Effector memory CD8-positive, alpha-beta T cell (primary cell): ENCODE data around the gene LIPT2.

Experiments
- ATAC-seq: fragments of 150-1000 bp; cut with Tn5 transposase; replicated peaks from 2 replicates; pipeline ENCODE4 v1.10.0; 2021; ENCODE audit warnings: mild to moderate bottlenecking, moderate library complexity
- DNase-seq, 3 experiments: peaks; one replicate each; pipeline ENCODE4 v3.0.0; 2021
- H3K27ac Mint-ChIP-seq, 2 donors: one replicate each; pipeline ENCODE4 v1.8.0; 2022; ENCODE audit warnings: mild to moderate bottlenecking in 2 of 2, mixed read lengths in 2 of 2, moderate library complexity in 2 of 2
- H3K27me3 Mint-ChIP-seq, 2 donors: one replicate each; pipeline ENCODE4 v1.8.0; 2022; ENCODE audit warnings: mixed read lengths in 2 of 2
- H3K36me3 Mint-ChIP-seq: one replicate; pipeline ENCODE4 v1.8.0; 2022; ENCODE audit warnings: mild to moderate bottlenecking, moderate library complexity, mixed read lengths; ENCODE audit not compliant: insufficient read depth
- H3K4me1 Mint-ChIP-seq, 2 donors: one replicate each; pipeline ENCODE4 v1.8.0; 2022; ENCODE audit warnings: low read depth in 2 of 2, mixed read lengths in 2 of 2
- H3K4me3 Mint-ChIP-seq, 2 donors: one replicate each; pipeline ENCODE4 v1.8.0; 2022; ENCODE audit warnings: mild to moderate bottlenecking in 2 of 2, mixed read lengths in 2 of 2, moderate library complexity in 2 of 2
- H3K9me3 Mint-ChIP-seq, 2 donors: one replicate each; pipeline ENCODE4 v1.8.0; 2022; ENCODE audit warnings: mixed read lengths in 2 of 2

LIPT2 gene

GRCh38 chr11:74468058-74468457 lies 25.5 kb downstream of the LIPT2 start:
- ATAC-seq (no peak), DNase-seq (no peak)
- Mint-ChIP-seq H3K9me3 (no peaks in the 10 kb centered on the region), H3K4me3 (no peak overlapping the region), H3K27ac (no peak overlapping the region), H3K36me3 (no peaks in the 10 kb centered on the region), H3K27me3 (peaks cover 53 to 78% of the 10 kb centered on the region in 2 donors), H3K4me1 (no peaks in the 10 kb centered on the region)

DNA sequence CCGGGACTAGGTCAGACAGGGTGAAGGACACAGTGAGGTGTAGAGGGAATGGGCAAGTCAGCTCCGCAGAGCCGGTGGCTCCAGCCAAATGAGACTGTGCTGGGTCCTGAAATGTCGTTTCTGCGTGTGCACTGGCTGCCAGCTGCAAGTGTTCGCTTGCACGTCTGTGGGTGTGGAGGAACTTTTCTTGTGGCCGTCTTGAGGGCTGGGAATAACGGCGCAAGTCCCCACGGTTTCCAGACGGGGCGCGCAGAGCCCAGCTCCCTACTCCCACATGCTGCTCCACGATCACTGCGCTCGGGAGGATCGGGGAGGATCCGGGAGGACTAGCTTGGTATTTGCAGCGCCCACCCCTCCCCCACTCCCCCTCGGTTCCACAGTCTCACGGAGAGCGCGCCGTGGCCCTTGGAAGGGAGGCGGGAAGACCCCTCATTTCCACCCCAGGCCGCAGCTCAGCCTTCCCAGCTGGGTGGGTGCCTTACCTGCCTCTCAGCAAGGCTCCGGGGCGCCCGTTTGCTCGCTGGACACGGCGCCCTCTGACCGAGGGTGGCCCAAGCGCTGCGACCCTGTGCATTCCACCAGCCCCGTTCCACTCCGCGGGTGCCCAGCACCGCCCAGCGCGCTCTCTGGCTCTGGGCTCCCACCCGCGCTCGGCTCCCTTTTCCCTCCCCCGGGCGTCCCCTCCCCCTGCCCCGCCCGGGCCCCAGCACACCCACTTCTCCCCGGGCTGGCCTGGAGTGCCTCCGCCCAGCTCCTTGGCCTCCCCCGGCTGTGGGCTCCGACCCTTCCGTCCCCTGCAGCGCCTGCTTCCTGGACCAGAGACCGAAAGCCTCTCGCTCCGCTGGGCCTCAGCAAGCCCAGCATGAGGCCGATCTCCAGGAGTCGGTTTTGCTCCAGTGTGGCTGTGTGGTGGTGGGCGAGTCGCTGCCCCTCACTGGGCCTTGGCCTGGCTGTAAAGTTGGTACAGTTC lies 26.3 kb downstream of the LIPT2 start, which contains the start of gene KCNE3:
Gene KCNE3 (minus strand): TSS at position 634 of the 970 bp plus-strand sequence. CDS start 9,986 bp downstream, outside the sequence.
- H3K27ac Mint-ChIP-seq = no peak within 1 kb of the TSS
- peaks cover 48 to 74% of the 10 kb centered on the region in 2 donors for H3K27me3 Mint-ChIP-seq
- H3K36me3 Mint-ChIP-seq = no peaks in the 10 kb centered on the region
- H3K9me3 Mint-ChIP-seq = no peaks in the 10 kb centered on the region
- ATAC-seq (no peak), DNase-seq (no peak)
- H3K4me3 Mint-ChIP-seq = no peak within 1 kb of the TSS
- H3K4me1 Mint-ChIP-seq = no peaks in the 10 kb centered on the region

GRCh38 chr11:74465291-74465708 lies 28.2 kb downstream of the LIPT2 start:
- H3K27ac Mint-ChIP-seq = no peak overlapping the region
- no peak for ATAC-seq
- peaks cover 34 to 58% of the 10 kb centered on the region in 2 donors for H3K27me3 Mint-ChIP-seq
- DNase-seq = no peak
- H3K4me1 Mint-ChIP-seq = no peaks in the 10 kb centered on the region
- H3K36me3 Mint-ChIP-seq = no peaks in the 10 kb centered on the region
- H3K4me3 Mint-ChIP-seq = no peak overlapping the region
- no peaks in the 10 kb centered on the region for H3K9me3 Mint-ChIP-seq

DNA sequence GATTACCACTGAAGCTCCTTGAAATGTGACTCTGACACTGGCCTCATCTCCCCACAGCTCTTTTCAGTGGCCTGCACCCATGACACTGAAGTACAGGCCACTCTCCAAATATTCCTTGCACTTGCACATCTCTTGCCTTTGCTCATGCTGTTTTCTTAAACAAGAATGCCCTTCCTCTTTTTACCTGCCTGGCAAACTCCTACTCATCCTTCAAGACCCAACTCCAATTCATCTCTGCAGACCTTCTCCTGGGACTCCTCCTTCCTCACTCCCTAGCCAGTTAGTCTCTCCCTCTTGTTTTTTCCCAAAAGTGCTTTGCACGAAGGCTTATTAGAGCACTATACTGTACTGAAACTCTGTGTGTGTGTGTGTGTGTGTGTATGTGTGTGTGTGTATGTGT lies 28.8 kb downstream of the LIPT2 start:
- H3K27me3 Mint-ChIP-seq = peaks cover 34 to 58% of the 10 kb centered on the region in 2 donors
- H3K36me3 Mint-ChIP-seq = no peaks in the 10 kb centered on the region
- ATAC-seq (no peak), DNase-seq (no peak)
- no peaks in the 10 kb centered on the region for H3K4me1 Mint-ChIP-seq
- H3K4me3 Mint-ChIP-seq = no peak overlapping the region
- no peaks in the 10 kb centered on the region for H3K9me3 Mint-ChIP-seq
- no peak overlapping the region for H3K27ac Mint-ChIP-seq

DNA sequence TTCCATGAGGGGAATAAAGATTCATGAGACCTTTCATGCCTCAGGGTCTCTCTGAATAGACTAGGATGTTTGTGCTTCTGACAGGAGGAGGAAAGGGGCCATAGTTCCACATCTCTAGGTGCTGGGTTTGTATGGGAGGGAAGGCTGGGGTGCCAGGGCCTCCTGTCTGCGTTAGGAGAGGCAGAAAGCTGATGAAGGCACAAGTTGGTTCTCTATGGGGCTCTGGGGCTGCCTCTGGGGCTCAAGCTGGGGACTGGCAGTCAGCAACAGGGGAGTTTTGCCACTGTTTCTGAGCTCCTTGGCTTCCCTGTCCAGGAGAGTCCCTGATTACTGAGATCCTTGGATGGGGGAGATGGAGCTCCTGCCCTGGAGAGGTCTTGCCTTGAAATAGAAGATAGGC lies 30.3 kb downstream of the LIPT2 start:
- Mint-ChIP-seq H3K4me1 (no peaks in the 10 kb centered on the region), H3K4me3 (no peak overlapping the region), H3K36me3 (no peaks in the 10 kb centered on the region), H3K9me3 (no peaks in the 10 kb centered on the region), H3K27me3 (peaks cover 28 to 50% of the 10 kb centered on the region in 2 donors), H3K27ac (no peak overlapping the region)
- DNase-seq (no peak), ATAC-seq (no peak)

DNA sequence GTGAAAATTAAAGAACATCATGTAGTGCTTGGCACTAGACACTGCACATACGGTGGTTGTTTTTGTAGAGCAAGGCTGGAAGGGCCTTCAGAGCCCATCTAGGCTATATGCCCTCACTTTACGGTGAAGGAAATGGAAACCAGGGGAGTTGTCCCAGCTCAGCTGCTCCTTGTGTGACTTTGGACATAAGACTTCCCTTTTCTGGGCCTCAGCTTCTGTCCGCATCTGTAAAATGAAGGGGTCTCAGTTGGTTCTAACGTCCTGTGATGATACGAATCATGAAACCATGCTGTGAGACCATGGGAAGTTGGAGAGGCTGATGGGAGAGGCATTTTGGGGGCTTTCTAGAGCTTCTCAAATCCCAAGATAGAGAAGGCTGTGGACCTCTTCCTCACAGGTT lies 30.9 kb downstream of the LIPT2 start:
- ATAC-seq = no peak
- Mint-ChIP-seq H3K4me1 (no peaks in the 10 kb centered on the region), H3K36me3 (no peaks in the 10 kb centered on the region), H3K9me3 (no peaks in the 10 kb centered on the region), H3K27me3 (peaks cover 22 to 44% of the 10 kb centered on the region in 2 donors), H3K27ac (no peak overlapping the region), H3K4me3 (no peak overlapping the region)
- DNase-seq = no peak

GRCh38 chr11:74462009-74462408 lies 31.5 kb downstream of the LIPT2 start:
- H3K27me3 Mint-ChIP-seq = peaks cover 21 to 41% of the 10 kb centered on the region in 2 donors
- H3K4me1 Mint-ChIP-seq = no peaks in the 10 kb centered on the region
- H3K36me3 Mint-ChIP-seq = no peaks in the 10 kb centered on the region
- DNase-seq (no peak), ATAC-seq (no peak)
- no peak overlapping the region for H3K27ac Mint-ChIP-seq
- no peaks in the 10 kb centered on the region for H3K9me3 Mint-ChIP-seq
- no peak overlapping the region for H3K4me3 Mint-ChIP-seq

DNA sequence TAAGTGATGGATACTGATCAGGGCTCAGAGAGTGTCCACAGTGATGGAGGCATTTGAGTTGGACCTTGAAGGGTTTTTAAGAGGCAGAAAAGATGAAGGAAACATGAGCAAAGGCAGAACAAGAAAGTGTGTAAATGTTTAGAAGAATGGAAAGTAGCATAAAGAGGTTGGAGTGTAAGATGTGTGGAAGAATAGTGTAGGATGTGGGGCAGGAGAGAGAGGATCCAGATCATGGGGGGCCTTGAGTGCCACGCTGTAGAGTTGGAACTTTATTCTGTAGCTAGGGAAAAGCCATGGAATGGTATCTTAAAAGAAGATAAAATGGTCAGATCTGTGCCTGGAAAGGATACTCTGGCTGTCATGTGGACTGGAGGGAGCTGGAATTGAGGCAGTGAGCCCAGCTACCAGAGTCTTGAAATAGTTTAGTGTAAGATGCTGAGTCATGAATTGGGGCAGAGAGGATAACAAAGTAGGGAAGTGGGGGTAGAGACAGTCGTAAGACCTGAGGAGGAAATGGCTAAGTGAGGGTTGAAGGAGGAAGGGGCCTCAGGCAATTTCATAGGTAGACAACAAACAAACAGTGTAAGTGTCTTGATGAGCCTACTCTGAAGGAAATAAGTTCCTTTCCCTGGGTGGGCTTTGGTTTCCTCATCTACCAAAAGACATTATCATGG lies 32.9 kb downstream of the LIPT2 start:
- ATAC-seq (no peak), DNase-seq (no peak)
- H3K9me3 Mint-ChIP-seq = no peaks in the 10 kb centered on the region
- H3K27ac Mint-ChIP-seq = no peak overlapping the region
- H3K4me3 Mint-ChIP-seq = no peak overlapping the region
- peaks cover 8 to 27% of the 10 kb centered on the region in 2 donors for H3K27me3 Mint-ChIP-seq
- no peaks in the 10 kb centered on the region for H3K4me1 Mint-ChIP-seq
- peaks cover under 1% of the 10 kb centered on the region for H3K36me3 Mint-ChIP-seq

DNA sequence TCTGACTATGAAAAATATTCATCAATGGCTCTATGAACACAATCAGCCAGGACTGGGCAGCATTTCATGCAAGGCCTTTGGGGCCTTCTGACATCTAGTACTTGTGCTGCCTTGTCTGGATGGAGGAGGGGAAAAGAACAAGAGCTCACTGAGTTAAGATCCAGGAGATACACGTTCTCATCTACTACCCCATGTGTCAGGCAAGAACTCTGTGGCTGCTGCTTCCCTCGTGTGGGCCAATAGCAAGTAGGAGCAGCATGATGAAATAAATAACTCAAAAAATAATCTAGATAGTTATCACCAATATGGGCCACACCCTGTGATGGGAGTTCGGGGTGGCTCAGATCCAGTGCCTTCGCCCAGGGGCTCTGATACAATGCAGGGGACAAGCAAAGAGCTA lies 33.5 kb downstream of the LIPT2 start:
- Mint-ChIP-seq H3K4me1 (no peaks in the 10 kb centered on the region), H3K27ac (no peak overlapping the region), H3K36me3 (peaks cover 3% of the 10 kb centered on the region), H3K4me3 (no peak overlapping the region), H3K27me3 (peaks cover 6 to 21% of the 10 kb centered on the region in 2 donors), H3K9me3 (no peaks in the 10 kb centered on the region)
- DNase-seq (no peak), ATAC-seq (no peak)

DNA sequence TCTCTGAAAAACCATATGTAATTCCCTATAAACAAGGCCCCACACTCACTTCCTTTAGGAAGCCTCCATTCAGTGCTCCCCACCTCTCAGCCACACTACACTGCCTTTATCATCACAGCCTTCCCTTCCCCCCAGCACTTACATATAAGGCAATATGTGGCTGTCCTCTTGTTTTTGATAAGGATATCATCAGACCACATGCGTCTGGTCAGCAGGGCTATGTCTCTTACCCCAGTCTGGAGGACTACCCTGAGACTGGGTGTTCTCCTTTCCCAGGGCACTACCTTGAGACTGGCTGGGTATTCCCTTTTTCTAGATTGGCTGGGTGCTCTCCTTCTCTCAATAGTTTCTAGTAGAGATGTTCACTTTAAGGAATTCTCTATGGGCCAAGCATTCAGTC lies 33.9 kb downstream of the LIPT2 start:
- no peak for DNase-seq
- H3K4me1 Mint-ChIP-seq = no peaks in the 10 kb centered on the region
- H3K27me3 Mint-ChIP-seq = peaks cover 2 to 17% of the 10 kb centered on the region in 2 donors
- ATAC-seq = no peak
- no peak overlapping the region for H3K27ac Mint-ChIP-seq
- H3K36me3 Mint-ChIP-seq = peaks cover 3% of the 10 kb centered on the region
- H3K9me3 Mint-ChIP-seq = no peaks in the 10 kb centered on the region
- no peak overlapping the region for H3K4me3 Mint-ChIP-seq

DNA sequence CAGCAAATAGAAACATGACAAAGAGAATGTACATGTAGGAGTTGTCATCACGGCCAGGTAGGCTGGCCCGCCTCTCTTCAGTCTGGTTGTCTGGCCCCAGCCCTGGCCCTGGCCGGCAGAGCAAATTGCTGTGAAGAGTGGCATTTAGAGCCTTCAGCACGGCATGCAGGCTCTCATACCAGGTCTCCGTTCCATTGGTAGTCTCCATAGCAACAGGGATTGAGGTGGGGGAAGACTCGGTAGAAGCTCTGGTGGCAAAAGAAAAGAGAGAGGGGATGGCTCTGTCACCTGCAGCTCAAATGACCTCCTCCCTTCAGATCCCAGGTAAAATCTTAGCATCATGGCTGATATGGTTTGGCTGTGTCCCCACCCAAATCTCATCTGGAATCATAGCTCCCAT lies 36.2 kb downstream of the LIPT2 start:
- Mint-ChIP-seq H3K4me3 (no peak overlapping the region), H3K9me3 (no peaks in the 10 kb centered on the region), H3K27ac (no peak overlapping the region), H3K4me1 (no peaks in the 10 kb centered on the region), H3K36me3 (peaks cover 3% of the 10 kb centered on the region), H3K27me3 (peaks cover 9 to 14% of the 10 kb centered on the region in 2 donors)
- ATAC-seq (no peak), DNase-seq (no peak)

GRCh38 chr11:74453373-74453975 lies 40.0 kb downstream of the LIPT2 start:
- H3K9me3 Mint-ChIP-seq = no peaks in the 10 kb centered on the region
- ATAC-seq (peak; percentile 65), DNase-seq (peak; percentile 37 to 56 (median 49))
- no peak overlapping the region for H3K27ac Mint-ChIP-seq
- H3K36me3 Mint-ChIP-seq = peaks cover 3% of the 10 kb centered on the region
- H3K4me3 Mint-ChIP-seq = no peak overlapping the region
- H3K27me3 Mint-ChIP-seq = peaks cover 14 to 22% of the 10 kb centered on the region in 2 donors
- no peaks in the 10 kb centered on the region for H3K4me1 Mint-ChIP-seq

- H3K27ac Mint-ChIP-seq = no peak overlapping the region
- peaks cover 14 to 22% of the 10 kb centered on the region in 2 donors for H3K27me3 Mint-ChIP-seq
- H3K36me3 Mint-ChIP-seq = peaks cover 3% of the 10 kb centered on the region
- no peak for ATAC-seq
- H3K9me3 Mint-ChIP-seq = no peaks in the 10 kb centered on the region
- no peak overlapping the region for H3K4me3 Mint-ChIP-seq
- no peaks in the 10 kb centered on the region for H3K4me1 Mint-ChIP-seq
- DNase-seq = no peak
These were observed 41.2 kb downstream of the LIPT2 start for GRCh38 chr11:74452366-74452765.
